GM21447 (cell line): ENCODE data around the gene TLN1.
A peak's percentile ranks its signal among the peaks of the same experiment; 100 is the strongest.

ENCODE experiments used
- ATAC-seq: cut with Tn5 transposase; IDR thresholded peaks from one replicate; pipeline ENCODE4 v1.9.1; 2021; ENCODE audit not compliant: unreplicated experiment

TLN1 gene

GRCh38 chr9:35708146-35708545, 23.8 kb downstream of the TLN1 start:
- no peak for ATAC-seq

- no peak for ATAC-seq
These were observed 25.0 kb downstream of the TLN1 start for GRCh38 chr9:35706951-35707350.

GRCh38 chr9:35705836-35706430, 26.1 kb downstream of the TLN1 start:
- no peak for ATAC-seq

- no peak for ATAC-seq
These were observed 26.6 kb downstream of the TLN1 start for GRCh38 chr9:35705372-35705771.

GRCh38 chr9:35703906-35704672, 27.9 kb downstream of the TLN1 start:
- no peak for ATAC-seq

- no peak for ATAC-seq
These were observed 29.3 kb downstream of the TLN1 start for GRCh38 chr9:35702696-35703095.

GRCh38 chr9:35700942-35701341, 31.1 kb downstream of the TLN1 start:
- no peak for ATAC-seq

- no peak for ATAC-seq
These were observed 32.0 kb downstream of the TLN1 start for GRCh38 chr9:35700031-35700430.

- ATAC-seq: no peak
These were observed 33.8 kb downstream of the TLN1 start for GRCh38 chr9:35698231-35698630.

GRCh38 chr9:35697486-35697885, 34.5 kb downstream of the TLN1 start:
- no peak for ATAC-seq

GRCh38 chr9:35696520-35697215, 35.3 kb downstream of the TLN1 start:
- ATAC-seq: peak; percentile 75

GRCh38 chr9:35695943-35696401, 36.0 kb downstream of the TLN1 start:
- ATAC-seq: no peak

GRCh38 chr9:35691757-35692301, 40.2 kb downstream of the TLN1 start:
- ATAC-seq: no peak

- ATAC-seq: no peak
These were observed 40.7 kb downstream of the TLN1 start for GRCh38 chr9:35691334-35691650.

- no peak for ATAC-seq
These were observed 41.2 kb downstream of the TLN1 start for GRCh38 chr9:35690614-35691333.

GRCh38 chr9:35690294-35690613, 41.7 kb downstream of the TLN1 start:
- ATAC-seq: no peak

- no peak for ATAC-seq
These were observed 42.3 kb downstream of the TLN1 start, which contains the start of gene TPM2 for GRCh38 chr9:35689542-35690293. Gene TPM2, minus strand, starts transcription at chr9:35689925. Its CDS starts 108 bp downstream, at chr9:35689817.

GRCh38 chr9:35688558-35689541, 43.1 kb downstream of the TLN1 start:
- ATAC-seq: no peak

GRCh38 chr9:35687972-35688557, 43.9 kb downstream of the TLN1 start:
- no peak for ATAC-seq
